NT2/D1 (cell line): ENCODE results near the gene NHERF2.

Experiments used
- DNase-seq: peaks from one replicate; pipeline ENCODE4 v3.0.0-alpha.2; 2011; ENCODE audit warnings: low read depth, low spot score
- H3K27me3 ChIP-seq: 2 replicates; pipeline ENCODE4 v1.6.0; 2011; ENCODE audit warnings: mild to moderate bottlenecking; ENCODE audit not compliant: insufficient read length, insufficient read depth
- H3K36me3 ChIP-seq: 2 replicates; pipeline ENCODE4 v1.6.1; 2011; ENCODE audit warnings: mild to moderate bottlenecking, low read length, mixed read lengths; ENCODE audit not compliant: insufficient read depth, insufficient read length
- H3K4me1 ChIP-seq: 2 replicates; pipeline ENCODE4 v1.5.1; 2011; ENCODE audit not compliant: insufficient read depth, insufficient read length
- H3K4me3 ChIP-seq: 2 replicates; pipeline ENCODE4 v1.5.1; 2011; ENCODE audit warnings: low read depth; ENCODE audit not compliant: insufficient read length
- H3K9ac ChIP-seq: 2 replicates; pipeline ENCODE4 v1.6.0; 2011; ENCODE audit warnings: low read depth; ENCODE audit not compliant: insufficient read length
- H3K9me3 ChIP-seq: 2 replicates; pipeline ENCODE4 v1.5.1; 2011; ENCODE audit warnings: mild to moderate bottlenecking, low read length; ENCODE audit not compliant: insufficient read depth
- SUZ12 ChIP-seq: IDR thresholded peaks from 2 replicates; pipeline ENCODE4 v1.6.1; 2011; ENCODE audit not compliant: insufficient read length, insufficient read depth; ENCODE audit errors: extremely low read depth
- YY1 ChIP-seq: IDR thresholded peaks from 2 replicates; pipeline ENCODE4 v1.6.1; 2011; ENCODE audit not compliant: insufficient read length, insufficient read depth
- ZNF274 ChIP-seq: IDR thresholded peaks from 2 replicates; pipeline ENCODE4 v1.6.1; 2011; ENCODE audit warnings: mild to moderate bottlenecking, low read depth, low read length

NHERF2 gene

GRCh38 chr16:2042171-2042985, 15.7 kb downstream of the NHERF2 start:
- DNase-seq: no peak
- Histone ChIP-seq H3K9ac (peak overlapping the region; percentile 72), H3K4me3 (no peak overlapping the region), H3K36me3 (peaks cover 43% of the 10 kb centered on the region), H3K9me3 (no peaks in the 10 kb centered on the region), H3K4me1 (peaks cover 31% of the 10 kb centered on the region), H3K27me3 (no peaks in the 10 kb centered on the region)
- no peak for TF ChIP-seq ZNF274
- TF ChIP-seq YY1: no peak
- TF ChIP-seq SUZ12: no peak

GRCh38 chr16:2042986-2043666, 16.4 kb downstream of the NHERF2 start:
- Histone ChIP-seq H3K9ac (peak overlapping the region; percentile 32), H3K9me3 (no peaks in the 10 kb centered on the region), H3K27me3 (no peaks in the 10 kb centered on the region), H3K4me1 (peaks cover 31% of the 10 kb centered on the region), H3K4me3 (no peak overlapping the region), H3K36me3 (peaks cover 37% of the 10 kb centered on the region)
- no peak for DNase-seq
- TF ChIP-seq ZNF274: no peak

- DNase-seq: no peak
- no peaks in the 10 kb centered on the region for H3K27me3 ChIP-seq
- H3K4me3 ChIP-seq: no peak overlapping the region
- no peaks in the 10 kb centered on the region for H3K9me3 ChIP-seq
- peaks cover 35% of the 10 kb centered on the region for H3K36me3 ChIP-seq
- peaks cover 37% of the 10 kb centered on the region for H3K4me1 ChIP-seq
- TF ChIP-seq SUZ12 (no peak), ZNF274 (no peak), YY1 (no peak)
- H3K9ac ChIP-seq: peak overlapping the region; percentile 32
Measured at GRCh38 chr16:2043667-2044451, 17.2 kb downstream of the NHERF2 start.

- H3K4me3 ChIP-seq: no peak overlapping the region
- H3K9ac ChIP-seq: no peak overlapping the region
- H3K9me3 ChIP-seq: no peaks in the 10 kb centered on the region
- H3K27me3 ChIP-seq: no peaks in the 10 kb centered on the region
- H3K36me3 ChIP-seq: peaks cover 29% of the 10 kb centered on the region
- TF ChIP-seq SUZ12: no peak
- no peak for TF ChIP-seq YY1
- TF ChIP-seq ZNF274: no peak
- H3K4me1 ChIP-seq: peaks cover 33% of the 10 kb centered on the region
- DNase-seq: no peak
Measured at GRCh38 chr16:2044541-2044940, 17.8 kb downstream of the NHERF2 start.

GRCh38 chr16:2045965-2046892, 19.5 kb downstream of the NHERF2 start:
- TF ChIP-seq ZNF274: no peak
- no peak for TF ChIP-seq YY1
- no peak for TF ChIP-seq SUZ12
- no peak for DNase-seq
- Histone ChIP-seq H3K9me3 (no peaks in the 10 kb centered on the region), H3K36me3 (peaks cover 32% of the 10 kb centered on the region), H3K27me3 (no peaks in the 10 kb centered on the region), H3K4me1 (peaks cover 25% of the 10 kb centered on the region), H3K4me3 (peak overlapping the region; percentile 93), H3K9ac (peak overlapping the region; percentile 56)

- peaks cover 39% of the 10 kb centered on the region for H3K36me3 ChIP-seq
- peak overlapping the region; percentile 90 for H3K9ac ChIP-seq
- H3K4me1 ChIP-seq: peaks cover 24% of the 10 kb centered on the region
- no peaks in the 10 kb centered on the region for H3K27me3 ChIP-seq
- no peaks in the 10 kb centered on the region for H3K9me3 ChIP-seq
- H3K4me3 ChIP-seq: peak overlapping the region; percentile 93
- DNase-seq: no peak
- no peak for TF ChIP-seq SUZ12
- TF ChIP-seq ZNF274: no peak
- no peak for TF ChIP-seq YY1
Measured at GRCh38 chr16:2046893-2047329, 20.2 kb downstream of the NHERF2 start.
